HG03575 (cell line): ENCODE results near the gene FOXP2.
"Not testable (repeated sequence)": the region's sequence is repeated elsewhere in the genome, so short reads cannot be mapped to it uniquely, and the experiment has no call there.

Experiments
- ATAC-seq: cut with Tn5 transposase; IDR thresholded peaks from one replicate; pipeline ENCODE4 v1.9.1; 2021; ENCODE audit not compliant: unreplicated experiment, insufficient number of reproducible peaks, low FRiP score; ENCODE audit errors: extremely low read depth

FOXP2 gene

DNA sequence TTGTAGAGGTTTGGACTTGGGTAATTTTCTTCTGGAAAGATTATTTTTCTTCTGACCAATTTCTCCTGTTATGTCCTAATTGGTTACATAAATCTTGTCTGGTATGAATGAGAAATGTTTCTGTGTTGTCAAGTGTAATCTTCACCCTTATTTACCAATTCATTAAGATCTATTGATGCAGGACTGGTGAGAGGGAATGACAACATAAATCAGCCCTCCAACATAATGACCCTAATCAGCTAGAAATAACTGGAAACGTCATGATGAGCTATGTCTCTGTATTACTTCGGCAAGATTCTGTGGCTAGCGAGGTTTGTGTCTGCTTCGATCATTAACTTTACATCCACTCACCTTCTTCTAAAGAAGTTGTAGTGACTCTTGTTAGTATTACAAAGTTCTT, 3.5 kb downstream of the FOXP2 start:
- ATAC-seq, result no peak

DNA sequence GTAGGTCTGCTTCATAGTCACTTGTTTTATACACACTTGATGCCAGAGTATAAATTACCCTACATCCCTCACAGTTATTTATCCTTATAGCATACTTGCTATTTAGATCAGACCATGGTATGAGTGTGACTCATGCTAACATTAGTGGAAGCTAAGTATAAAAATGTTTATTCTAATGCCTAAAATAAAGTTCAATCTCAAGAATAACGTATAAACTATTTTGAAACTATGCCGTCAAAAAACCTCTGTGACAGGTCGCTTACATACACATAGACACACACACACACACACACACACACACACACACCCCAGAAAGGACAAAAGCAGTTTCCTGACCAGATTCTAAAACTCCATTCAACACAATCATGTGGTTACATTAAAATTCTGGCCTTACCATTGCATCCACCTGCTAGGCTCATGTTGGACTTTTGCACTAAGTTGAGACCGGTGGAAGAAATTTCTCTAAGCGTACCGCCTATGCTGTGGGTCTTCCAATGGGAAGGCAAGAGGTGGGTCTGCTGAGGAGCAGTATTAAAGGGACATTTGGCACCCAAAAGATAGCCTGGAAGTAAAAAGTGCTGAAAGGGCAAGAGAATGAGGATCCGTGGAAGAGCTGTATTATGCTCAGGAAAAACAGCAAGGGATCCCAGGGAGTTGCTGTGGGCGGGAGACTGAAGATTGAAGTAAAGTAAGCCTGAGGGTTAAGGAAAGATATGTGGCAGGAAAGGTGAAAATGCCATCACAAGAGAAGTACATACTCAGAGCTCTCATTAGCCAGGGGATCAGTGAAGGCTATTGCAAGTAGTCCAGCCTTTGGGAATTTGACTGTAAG, 5.0 kb downstream of the FOXP2 start:
- no peak for ATAC-seq

DNA sequence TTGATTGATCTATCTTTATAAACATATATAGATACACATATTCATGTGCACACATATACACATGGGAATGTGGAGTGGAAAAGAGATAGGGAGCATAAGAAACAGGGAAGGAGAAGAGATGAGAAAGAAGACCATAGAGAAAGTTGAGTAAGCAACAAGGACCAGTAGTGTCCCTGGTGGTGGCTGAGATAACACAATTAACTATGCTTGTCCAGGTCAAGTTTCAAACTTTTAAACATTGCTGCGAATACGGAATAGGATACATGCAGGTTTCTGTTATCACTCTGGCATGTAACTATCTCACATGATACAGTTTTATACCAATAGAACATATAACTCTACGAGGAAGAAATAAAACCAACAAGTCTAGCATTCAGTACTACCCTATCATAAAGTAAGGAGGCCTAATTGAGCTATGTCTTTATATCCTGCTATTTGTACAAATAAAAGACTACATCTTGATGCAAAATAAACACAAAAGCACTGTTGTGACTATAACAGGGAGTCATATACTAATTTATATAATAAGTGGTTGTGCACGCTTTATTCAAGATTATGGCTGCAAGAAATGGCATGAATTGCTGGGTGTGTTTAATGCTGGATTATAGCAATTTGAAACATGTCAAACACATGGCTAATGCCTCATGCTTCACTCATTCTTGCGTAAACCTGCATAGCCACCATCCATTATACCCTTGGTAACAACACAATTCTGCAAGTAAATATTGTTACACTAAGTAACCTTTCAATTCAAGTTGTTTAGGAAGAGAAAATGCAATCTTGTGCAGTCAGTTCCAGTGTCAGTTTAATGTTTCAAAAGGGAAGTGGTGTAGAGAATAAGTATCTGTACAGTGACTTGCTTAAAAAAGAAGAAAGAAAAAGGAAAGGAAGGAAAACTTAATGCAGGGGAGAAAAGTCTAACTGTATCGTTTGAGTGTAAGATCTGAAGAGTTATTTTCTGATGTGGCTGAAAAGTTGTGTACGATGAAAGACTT, 8.2 kb downstream of the FOXP2 start:
- no peak for ATAC-seq

DNA sequence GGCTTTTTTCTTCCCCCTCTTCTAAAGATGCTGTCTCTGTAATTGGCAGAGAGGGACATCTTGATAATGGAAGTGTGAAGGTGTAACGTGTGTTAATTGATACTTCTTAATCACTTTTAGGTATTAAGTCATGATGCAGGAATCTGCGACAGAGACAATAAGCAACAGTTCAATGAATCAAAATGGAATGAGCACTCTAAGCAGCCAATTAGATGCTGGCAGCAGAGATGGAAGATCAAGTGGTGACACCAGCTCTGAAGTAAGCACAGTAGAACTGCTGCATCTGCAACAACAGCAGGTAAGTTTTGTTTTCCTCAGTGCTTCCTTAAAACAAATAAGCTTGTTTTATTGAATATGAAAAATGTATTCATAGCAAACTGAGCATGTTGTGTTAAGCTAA, 11.8 kb downstream of the FOXP2 start:
- ATAC-seq, result no peak

DNA sequence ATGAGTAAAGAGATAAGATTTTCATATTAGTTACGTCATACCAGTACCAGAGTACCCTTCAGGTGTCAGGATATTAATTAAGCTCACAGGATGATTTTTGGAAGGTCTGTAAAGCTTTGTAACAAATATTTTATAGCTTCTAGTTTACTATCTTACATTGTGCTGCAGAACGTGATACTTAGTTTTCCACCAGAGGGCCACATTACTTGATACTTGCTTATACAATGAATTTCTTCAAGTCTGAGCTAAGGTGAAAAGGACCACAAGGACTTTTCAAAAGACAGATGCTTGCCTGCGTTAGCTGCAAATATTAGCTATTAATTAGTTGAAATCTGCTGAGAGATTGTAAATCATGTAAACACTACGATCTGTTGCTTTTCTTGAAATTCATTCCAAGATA, 12.2 kb downstream of the FOXP2 start:
- no peak for ATAC-seq

DNA sequence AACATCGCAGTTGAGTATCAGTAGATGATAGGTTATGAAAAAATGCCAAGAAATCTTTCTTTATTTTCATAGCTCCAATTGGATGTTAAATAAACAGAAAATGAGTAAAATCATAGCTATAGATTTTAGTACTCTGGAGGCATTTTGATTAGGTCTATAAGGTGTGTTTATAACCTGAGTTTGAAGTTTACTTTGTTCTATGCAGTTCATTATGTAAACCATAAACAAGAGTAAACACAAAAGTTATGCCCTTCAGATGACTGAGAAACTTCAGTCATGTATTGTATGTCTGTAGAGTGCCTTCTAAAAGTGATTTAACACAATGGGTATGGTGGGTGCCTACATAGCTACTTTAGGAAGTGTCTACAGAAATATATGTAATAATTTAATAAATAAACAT, 13.6 kb downstream of the FOXP2 start:
- no peak for ATAC-seq

DNA sequence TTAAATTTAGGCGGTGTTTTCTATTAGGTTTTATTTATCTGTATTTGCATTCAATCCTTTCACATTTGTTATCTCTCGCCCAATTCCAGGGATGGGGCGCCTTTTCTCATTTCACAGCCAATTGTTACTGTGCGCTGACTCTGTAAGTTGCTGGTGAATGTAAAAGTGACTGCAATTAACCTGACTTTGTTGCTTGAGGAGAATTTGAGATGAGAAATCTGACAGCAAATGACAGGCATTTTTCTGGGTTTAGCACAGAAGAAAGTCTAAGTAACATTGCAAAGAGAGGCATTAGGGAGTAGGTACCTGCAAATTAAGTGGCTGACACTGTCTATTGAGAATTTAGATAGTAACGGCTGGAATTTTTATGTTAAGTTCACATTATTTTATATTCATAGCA, 16.6 kb downstream of the FOXP2 start:
- no peak for ATAC-seq

DNA sequence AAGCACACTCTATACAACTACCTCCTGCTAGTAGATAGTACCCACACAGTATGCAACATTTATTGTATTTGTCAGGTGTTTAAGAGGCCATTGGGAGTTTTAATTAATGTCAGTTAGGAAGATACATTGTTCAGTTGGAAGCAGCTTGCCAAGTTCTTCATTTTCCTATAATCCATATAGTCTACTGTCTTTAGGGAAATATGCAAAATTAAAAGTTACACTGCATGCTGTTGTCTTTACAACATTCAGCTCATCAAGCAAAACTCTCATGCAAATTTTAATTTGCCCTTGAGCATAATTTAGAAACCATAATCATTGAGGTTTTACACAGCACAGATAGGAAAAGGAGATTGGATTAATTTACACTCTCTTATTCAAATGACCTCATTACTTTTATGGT, 17.4 kb downstream of the FOXP2 start:
- ATAC-seq, result no peak

DNA sequence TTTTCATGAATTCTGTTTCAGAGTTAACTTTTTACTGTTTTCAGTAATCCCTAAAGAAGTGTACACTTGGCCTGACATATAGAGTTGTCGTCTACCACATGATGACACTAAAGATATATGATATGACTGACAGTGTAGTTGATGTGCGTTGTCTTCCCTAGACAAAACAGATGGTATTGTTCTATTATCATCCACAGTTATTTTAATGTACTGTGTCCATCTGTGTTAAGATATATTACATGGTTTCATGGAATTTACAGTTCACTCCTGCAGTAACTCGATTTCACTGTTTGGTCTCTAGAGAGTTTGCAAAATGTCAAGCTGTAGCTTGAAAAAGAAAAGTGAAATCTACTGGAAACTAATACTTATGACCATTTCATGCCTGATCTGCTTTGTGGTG, 18.1 kb downstream of the FOXP2 start:
- ATAC-seq, result no peak

DNA sequence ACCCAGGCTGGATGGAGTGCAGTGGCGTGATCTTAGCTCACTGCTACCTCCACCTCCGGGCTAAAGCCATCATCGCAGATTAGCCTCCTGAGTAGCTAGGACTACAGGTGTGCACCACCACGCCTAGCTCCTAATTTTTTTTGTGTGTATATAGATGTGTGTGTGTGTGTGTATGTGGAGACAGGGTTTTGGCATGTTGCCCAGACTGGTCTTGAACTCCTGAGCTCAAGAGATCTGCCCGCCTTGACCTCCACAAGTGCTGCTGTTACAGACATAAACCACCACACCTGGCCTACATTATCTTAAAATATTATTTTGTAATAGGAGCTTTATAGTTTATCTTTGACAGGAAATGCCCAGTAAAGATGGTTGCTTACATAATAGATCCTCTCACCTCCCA, 25.0 kb downstream of the FOXP2 start:
- ATAC-seq, result no peak

DNA sequence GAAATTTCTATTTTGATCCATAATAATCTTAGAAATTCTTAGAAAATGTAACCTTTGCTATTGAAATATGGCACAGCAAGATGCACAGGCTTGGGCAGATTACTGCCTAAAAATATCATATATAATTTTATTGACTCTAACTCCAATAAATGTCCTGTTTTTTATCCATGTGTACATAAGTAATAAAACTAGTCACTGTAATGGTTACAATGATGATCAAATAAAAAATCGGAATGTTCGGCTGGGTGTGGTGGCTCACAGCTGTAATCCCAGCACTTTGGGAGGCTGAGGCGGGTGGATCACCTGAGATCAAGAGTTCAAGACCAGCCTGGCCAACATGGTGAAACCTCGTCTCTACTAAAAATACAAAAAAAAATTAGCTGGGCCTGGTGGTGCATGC, 26.3 kb downstream of the FOXP2 start:
- ATAC-seq, result not testable (repeated sequence)

DNA sequence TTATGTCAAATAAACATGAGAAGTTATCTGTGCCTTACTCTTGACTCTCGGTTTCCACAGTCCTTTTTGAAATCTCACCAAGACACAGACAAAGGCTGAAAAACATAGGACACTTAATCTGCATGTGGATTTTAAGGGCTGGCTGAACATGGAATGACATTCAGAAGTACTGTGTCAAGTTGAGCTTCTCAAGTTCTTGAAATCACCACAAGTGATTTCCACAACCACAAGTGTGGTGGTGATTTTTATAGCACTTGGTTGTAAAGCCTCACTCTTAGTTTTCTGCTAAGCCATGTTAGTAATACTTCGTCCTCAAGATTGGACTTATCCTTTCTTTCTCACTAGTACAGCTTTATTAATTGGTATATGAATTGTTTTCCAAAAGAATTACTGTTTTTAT, 29.6 kb downstream of the FOXP2 start:
- ATAC-seq, result no peak

DNA sequence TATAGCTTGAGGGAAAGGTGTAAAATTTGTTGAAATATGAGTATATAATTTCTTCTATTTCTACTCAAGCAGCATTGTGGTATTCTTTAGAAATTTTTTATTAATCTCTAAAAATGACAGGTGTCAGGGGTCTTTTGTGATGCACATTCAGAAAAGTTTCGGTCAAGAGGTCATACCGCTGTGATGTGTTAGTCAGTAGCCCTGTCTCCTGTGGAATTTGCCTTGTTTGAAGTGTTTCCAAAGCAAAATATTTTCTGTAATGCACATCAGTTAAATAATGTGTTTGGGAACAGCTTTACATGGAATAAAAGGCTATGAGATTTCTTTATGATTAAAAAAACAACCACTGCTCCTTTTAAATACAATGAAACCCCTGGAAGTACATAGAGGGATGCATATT, 35.8 kb downstream of the FOXP2 start:
- no peak for ATAC-seq

DNA sequence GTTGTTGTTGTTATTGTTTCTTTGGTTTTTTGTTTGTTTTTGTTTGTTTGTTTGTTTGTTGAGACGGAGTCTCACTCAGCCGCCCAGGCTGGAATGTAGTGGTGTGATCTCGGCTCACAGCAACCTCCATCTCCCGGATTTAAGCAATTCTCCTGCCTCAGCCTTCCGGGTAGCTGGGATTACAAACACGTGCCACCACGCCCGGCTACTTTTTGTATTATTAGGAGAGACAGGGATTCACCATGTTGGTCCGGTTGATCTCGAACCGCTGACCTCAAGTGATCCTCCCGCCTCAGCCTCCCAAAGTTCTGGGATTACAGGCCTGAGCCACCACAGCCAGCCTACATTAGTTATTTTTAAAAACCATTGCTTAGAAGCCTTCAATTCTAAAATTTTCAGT, 45.0 kb downstream of the FOXP2 start:
- ATAC-seq, result no peak

DNA sequence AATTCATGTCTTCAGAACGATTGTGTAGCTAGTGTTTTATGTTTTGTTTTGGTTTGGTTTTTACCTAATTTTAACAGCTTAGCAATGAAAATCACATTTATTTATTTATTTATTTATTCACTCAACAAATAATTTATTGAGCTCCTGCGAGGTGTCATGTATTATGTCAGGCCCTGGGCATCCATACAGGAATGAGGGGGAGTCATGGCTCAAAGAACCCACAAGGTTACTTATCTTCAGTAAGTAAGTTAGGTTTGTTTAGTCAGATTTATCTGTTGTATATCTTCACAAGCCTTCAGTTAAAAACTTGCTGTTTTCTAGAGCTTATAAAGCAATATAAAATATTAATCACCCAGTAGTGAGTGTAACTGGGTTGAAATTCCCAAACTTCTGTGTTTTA, 45.4 kb downstream of the FOXP2 start:
- no peak for ATAC-seq

DNA sequence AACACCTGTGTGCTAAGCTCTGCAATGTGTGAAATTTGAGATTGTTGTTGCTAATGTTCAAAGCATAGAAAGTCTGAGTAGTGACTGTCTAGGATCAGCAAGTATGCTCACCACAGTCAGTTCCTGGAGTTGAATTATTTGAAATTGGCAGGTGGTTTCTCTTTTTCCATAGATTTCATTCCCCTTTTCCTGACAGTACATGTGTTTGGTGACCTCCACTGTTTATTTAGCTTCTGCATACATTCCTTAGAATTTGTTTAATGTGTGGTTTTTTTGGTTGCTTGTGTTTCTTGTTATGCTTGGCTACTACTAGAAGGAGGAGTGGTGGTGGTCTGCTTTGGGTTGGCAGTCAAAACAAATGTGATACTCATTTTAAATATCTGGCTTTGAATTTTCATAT, 52.3 kb downstream of the FOXP2 start:
- ATAC-seq, result no peak

DNA sequence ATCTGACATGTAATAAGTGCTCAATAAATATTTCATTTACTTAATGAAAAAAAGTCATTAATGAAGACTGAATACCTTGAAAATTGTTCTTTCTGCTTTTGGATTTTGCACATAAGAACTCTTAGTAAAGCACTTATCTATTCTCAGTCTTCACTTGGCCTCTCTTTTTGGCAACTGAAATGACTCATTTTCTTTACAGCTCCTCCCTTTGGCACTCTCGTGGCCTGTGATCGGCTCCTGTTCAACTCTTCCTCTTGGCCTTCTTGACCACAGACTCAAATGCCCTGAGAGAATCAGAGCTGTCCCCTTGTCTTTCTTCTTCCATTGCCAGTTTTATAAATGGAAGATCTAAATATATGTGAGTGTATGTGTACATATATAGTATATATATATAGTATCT, 54.2 kb downstream of the FOXP2 start:
- ATAC-seq, result no peak

DNA sequence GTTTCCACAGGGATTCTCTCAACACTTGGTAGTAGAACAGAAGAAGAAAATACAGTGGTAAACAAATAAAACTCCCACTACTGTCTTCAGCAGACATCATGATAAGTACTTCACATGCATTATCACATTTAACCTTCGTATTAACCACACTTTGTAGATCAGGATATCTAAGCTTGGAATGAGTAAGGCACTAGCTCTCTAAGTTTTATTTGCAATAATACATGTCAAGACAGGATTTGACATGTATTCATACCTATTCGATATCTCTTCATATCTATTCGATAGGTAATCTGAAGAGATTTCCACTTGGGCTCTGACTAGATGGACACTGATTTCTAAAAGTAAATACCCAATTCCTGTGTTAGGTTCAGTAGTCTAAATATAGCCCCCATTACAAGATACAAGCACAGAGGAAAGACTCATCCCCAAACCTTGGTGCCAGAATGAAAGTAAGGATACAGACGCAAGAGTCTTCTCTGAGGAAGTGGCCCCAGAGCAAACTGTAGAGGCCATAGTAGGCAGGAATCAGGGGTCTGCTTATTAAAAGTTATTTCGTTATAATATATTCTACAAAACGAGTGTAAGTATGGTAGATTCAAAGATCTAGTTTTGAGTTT, 58.4 kb downstream of the FOXP2 start:
- no peak for ATAC-seq

DNA sequence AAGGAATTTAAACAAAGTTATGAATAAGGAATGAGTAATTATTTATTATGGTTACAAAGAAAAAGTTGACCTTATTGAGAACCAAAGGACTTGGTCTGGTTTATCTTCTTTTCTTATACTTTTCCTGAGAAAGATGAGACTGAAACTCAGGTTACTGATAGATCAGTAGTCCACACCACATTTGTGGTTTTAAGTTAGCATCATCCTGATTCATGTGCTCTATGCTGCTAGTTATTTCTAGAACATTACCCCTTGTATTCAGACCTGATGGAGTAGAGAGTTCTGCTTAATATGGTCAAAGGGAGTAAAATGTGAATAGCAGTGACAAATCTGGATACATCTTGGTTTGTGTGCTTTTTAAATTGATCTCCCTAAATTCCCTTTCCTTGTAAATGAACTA, 63.8 kb downstream of the FOXP2 start:
- ATAC-seq, result no peak

DNA sequence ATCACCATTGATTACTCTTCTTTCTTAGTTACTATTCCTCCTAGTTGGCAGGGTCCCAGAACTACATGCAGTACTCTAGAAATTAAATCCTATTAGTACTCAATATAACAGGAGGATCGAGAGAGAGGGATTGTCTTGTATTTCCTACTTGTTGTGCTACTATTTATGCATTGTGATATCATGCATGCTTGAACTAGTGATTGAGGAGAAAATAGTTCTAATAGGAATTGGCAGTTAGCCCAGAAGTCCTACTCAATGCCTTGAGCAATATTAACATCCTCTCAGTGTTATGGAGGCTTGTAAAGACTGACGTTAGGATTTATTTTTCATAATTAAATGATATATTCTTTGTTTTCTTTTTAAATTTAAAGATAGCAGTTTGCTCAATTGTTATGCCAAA, 67.4 kb downstream of the FOXP2 start:
- no peak for ATAC-seq
